Cortex of kidney (tissue), 1 donor: Measurements from ENCODE around the gene FADS1.

Experiments used
- DNase-seq: peaks from one replicate; lab custom pipeline; 2025; lab: John Stamatoyannopoulos, UW

Gene FADS1

DNA sequence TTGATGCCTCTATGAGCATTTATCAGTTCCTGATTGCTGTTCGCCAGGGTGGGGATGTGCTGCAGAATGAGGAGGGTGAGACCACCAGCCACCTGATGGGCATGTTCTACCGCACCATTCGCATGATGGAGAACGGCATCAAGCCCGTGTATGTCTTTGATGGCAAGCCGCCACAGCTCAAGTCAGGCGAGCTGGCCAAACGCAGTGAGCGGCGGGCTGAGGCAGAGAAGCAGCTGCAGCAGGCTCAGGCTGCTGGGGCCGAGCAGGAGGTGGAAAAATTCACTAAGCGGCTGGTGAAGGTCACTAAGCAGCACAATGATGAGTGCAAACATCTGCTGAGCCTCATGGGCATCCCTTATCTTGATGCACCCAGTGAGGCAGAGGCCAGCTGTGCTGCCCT is 21.3 kb downstream of the FADS1 start:
- DNase-seq = no peak

DNA sequence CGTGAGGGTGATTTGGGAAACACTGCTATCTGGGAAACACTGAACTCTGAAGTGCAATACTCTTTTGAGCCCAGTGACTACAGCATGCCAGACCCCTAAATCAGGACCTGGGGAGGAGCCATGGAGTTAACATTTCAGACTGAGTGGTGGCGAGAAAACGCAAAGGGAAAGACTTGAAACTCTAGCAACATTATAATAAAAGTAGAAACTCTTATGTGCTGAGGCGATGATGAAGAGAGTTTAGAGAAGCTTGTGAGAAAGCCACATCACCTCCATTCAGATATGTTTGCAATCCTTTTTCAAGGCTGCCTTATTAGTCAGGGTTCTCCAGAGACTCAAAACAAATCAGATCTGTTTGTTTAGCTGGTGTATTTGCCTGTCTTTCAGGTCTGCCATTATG is 22.2 kb downstream of the FADS1 start:
- DNase-seq = no peak

DNA sequence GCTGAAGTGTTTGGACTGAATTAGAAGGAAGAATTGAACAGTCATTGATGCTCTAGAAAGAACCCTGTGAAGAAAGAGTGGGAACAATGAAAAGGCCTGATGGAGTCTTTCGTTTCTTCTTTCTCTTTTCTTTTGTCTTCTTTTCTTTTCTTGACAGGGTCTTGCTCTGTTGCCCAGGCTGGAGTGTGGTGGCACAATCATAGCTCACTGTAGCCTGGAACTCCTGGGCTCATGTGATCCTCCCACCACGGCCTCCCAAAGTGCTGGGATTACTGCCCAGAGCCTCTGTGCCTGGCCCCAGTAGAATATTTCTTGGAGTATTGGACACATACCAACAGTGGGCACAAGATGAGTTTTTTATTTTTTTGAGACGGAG is 23.0 kb downstream of the FADS1 start:
- DNase-seq = no peak

DNA sequence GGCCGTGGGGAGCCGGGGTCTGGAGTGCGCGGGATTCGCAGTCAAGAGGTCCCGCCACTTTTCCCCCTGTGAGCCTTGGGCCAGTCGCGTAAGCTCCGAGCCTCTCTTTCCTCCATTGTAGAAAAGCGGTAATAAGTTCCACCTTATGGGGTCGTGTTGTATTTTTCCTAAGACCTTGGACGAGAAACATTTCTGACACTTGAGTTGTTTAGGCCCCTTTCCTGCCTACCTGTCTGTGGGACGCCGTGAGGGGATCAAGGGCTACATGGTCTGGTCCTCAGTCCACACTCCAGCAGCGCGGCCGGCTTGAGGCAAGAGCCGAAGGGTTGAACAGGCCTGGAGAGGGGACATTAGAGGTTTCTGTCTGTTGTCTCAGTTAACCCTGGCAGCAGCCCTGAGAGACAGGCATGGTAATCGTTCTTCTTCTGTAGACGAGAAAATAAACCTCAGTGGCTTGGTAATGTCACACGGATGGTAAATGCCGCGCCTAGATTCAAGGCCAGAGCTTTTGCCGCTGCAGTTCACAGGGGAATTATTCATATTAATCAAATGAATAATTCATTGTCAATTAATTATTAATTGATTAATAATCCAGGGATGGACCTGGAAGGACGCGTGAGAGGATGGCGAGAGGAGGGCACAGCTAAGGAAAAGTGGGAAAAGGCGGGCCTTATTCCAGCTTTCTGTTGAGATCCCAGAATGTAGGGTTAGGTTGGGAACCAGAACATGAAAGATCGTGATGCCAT is 23.5 kb downstream of the FADS1 start:
- no peak for DNase-seq

DNA sequence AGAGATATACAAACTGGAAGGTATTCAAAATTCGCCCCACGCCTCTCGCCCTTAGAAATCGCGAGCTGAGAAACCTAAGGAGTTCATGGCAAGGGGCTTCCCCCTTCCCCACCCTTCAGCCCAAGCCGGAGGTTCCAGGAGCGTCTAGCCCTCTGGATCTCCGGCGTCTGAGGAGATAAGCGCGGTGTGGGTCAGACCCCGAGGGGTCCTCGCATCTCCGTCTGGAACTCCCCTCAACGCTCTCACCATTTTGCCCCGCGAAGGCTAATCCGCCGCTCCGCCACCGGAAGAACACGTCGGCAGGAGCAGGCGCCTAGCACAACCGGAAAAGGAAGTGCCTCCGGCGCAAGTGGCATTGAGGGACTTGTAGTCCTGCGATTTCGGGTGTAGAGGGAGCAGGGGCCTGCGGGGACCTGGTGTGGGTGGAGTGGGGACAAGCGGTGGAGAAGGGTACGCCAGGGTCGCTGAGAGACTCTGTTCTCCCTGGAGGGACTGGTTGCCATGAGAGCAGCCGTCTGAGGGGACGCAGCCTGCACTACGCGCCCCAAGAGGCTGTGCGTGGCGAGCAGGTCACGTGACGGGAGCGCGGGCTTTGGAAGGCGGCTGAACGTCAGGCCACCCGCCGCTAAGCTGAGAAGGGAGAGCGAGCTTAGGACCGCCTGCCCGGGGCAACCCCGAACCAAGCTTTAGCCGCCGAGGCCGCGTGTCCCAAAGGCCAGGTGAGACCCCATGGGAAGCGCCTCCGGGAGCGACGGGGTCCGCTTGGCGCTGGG is 24.3 kb downstream of the FADS1 start, which contains the start of the genes FEN1 and TMEM258:
FEN1 (plus strand) TSS at position 602 of the 773 bp plus-strand sequence. CDS start 2,451 bp downstream, outside the sequence.
TMEM258 (minus strand) TSS at position 290 of the 773 bp plus-strand sequence; CDS start at position 249, 41 bp downstream.
- DNase-seq = no peak

DNA sequence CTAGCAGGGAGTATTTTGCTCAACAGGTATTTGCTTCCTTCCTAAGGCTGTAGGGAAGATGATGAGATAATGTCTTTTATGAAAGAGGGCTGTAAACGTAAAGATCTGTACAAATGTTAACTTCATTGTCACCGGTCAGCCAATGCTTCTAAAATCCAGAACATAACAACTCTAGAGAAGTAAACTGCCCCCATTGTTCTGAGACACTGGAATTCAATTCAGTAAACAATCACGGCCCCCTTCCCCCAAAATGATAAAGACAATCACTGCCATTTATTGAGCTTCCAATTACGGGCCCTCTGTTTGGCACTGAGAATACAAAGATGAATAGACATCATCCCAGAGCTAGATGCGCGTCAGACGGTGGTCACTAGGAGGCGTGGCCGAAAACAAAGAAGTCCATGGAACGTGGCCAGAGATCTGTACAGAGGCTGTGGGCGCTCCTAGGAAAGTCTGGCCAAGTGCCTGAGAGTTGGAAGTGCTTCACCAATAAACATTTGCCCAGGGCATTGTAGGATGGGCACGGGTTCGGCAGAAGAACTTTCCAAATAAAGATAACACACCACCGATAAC is 25.0 kb downstream of the FADS1 start:
- no peak for DNase-seq

DNA sequence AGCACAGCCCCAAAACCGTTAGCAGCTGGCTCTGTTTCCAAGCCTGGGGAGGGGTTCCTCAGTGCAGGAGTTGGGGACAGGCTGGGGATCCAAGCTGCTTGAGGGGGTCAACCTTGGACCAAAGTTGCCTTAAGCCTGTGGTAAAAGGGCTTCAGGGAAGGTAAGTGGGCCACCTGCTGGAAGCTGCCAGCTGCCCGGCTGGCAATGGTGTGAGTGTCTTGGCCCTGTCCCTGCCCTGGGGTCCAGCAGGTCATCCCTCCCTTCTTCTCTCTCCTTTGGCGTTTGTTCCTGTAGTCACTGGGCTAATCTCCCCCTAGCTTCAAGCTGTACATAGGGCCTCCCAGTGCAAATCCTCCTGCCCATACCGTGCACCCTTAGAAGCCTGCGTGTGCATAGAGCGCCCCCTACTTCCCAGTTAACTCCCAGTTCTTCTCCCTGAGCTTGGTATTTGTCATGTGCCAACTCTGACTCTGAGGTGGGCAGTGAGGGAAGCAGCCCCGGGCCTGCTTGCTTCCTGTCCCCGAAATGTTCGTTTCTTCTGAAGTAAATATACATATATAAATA is 28.8 kb downstream of the FADS1 start:
- no peak for DNase-seq

DNA sequence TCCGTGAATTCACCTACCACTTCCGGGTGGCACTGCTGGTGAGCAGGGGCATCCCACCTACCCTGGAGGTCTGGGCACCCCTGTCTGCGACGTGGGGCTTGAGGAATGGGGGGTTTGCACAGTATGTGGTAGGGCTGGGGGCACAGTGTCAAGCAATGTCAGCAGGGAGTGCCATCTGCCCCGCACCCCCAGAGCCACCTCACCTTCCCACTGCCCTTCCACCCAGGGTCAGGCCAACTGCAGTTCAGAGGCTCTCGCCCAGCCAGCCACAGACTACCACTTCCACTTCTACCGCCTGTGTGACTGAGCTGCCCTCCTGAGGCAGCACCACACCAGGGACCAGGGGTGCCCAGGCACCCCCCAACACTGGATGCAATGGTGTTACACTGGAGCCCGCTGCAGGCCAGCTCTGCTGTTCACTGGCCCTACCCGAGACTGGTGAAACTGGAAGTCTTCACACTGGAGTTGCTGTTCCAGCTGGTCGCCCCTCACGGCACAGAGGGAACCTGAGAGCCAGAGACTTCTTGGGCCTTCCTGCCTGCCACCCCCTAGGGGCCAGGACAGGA is 30.9 kb downstream of the FADS1 start:
- DNase-seq = no peak

DNA sequence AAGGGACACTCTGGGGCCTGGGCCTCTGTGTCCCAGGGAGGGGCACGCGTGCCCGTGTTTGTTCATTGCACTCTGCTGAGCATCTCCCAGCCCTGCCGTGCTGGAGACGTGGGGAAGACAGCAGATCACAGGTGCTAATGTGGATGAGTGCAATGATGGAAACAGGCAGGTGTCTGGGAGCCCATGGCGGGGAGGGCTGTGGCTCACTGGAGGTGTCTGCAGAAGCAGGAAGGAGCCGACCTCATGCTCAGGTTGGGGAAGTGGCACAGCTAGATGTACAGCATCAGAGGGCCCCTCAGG is 32.3 kb downstream of the FADS1 start:
- no peak for DNase-seq

DNA sequence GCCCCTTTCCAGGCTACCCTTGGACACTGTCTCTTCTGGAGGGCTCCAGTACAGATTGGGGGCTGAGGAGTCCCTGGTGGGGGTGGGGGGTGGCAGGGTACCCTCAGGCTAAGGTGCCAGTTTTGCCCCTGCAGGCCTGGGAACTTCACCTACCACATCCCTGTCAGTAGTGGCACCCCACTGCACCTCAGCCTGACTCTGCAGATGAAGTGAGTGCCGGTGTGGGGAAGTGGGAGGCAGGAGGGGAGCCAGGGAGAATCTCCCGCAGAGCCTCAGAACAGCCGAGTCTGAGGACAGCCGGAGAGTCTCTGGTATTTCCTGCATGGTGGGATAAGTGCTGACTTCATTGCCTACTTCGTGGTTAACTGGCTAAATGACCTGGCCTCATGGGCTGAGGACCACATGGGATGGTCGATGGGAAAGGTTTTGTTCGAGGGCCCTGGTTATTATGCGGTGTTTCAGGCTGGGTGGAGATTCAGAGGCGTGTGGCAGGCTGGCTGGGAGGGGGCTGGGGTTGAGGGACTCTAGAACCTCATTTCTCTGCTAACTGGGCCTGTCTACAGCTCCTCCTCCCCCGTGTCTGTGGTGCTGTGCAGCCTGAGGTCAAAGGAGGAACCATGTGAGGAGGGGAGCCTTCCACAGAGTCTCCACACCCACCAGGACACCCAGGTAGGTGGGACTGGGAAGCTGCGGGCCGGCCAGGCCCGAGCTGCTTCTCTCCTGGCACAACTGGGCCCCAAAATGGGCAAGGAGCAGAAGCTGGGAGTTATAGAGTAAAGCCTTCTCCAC is 32.9 kb downstream of the FADS1 start:
- no peak for DNase-seq

DNA sequence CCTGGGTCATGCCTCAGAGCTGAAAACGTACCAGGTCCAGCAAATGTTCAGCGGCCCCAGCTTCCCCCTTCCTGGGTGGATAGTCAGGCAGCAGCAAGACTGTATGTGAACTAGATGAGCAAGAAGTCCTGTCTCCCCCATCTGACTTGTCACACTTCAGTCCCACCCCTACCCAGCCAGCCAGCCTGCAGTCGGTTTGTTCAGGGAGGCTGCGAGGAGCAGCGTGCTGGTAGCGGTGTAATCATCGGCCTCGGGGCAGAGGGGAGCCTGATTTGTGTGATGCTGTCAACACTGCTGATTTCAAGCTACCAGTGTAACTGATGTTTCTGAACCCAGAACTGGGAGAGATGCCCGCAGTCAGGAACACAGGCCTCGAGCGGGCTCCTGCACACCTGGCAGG is 34.0 kb downstream of the FADS1 start:
- DNase-seq = no peak

DNA sequence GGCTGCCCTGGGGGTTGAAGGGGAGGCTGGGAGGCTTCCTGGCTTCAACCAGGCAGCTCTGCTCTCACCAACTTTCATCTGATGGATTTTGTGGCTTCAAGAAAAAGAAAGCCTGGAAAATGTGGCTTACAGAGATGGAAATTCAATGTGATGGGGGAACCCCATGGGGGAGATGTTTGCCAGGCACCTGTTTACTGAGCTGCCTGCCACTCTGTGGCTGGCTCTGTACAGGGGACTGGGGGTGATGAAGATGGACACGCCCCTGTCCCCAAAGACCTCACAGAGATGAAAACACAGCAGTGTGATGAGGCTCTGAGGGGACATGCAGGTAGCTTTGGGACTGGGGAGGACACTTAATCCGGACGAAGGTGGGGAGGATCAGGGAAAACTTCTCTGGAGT is 34.5 kb downstream of the FADS1 start:
- no peak for DNase-seq

DNA sequence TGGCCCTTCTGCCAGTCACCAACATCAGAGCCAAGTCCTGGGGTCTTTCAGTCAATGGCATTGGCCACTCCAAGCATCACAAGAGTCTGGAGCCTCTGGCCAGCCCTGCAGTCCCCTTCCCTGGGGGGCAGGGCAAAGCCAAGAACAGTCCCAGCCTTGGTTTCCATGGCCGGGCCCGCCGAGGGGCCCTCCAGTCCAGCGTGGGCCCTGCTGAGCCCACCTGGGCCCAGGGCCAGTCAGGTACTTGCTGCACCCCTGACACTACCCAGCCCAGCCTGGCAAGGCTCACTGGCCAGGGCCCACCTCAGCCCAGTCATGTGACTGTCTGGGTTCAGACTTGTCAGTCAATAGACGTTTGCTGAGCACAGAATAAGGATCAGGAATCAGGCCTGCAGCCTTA is 35.2 kb downstream of the FADS1 start:
- no peak for DNase-seq

DNA sequence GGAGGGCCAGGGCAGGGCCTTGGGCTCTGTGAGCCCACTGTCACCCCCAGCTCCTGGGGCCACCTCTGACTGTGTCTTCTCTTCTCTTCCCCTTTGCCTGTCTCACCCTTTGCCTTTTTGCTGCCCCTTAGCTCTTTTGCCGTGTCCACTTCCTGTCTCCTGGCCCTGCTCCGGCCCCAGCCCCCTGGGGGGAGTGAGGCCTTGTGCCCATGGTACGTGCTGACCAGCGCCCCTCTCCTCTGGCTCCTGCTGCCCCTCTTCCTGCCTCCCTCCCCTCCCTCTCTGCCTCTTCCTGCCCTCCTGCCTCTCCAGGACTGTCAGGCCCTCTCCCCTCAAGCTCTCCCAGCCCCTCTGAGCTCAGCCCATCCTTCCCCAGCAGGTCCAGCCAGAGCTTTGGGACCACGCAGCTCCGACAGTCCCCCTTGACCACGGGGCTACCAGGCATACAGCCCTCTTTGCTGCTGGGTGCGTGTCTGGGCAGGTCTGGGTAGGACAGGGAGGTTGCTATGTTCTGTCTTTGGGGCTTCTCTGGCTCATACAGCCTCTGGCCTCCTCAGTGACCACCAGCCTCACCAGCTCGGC is 36.1 kb downstream of the FADS1 start:
- no peak for DNase-seq

DNA sequence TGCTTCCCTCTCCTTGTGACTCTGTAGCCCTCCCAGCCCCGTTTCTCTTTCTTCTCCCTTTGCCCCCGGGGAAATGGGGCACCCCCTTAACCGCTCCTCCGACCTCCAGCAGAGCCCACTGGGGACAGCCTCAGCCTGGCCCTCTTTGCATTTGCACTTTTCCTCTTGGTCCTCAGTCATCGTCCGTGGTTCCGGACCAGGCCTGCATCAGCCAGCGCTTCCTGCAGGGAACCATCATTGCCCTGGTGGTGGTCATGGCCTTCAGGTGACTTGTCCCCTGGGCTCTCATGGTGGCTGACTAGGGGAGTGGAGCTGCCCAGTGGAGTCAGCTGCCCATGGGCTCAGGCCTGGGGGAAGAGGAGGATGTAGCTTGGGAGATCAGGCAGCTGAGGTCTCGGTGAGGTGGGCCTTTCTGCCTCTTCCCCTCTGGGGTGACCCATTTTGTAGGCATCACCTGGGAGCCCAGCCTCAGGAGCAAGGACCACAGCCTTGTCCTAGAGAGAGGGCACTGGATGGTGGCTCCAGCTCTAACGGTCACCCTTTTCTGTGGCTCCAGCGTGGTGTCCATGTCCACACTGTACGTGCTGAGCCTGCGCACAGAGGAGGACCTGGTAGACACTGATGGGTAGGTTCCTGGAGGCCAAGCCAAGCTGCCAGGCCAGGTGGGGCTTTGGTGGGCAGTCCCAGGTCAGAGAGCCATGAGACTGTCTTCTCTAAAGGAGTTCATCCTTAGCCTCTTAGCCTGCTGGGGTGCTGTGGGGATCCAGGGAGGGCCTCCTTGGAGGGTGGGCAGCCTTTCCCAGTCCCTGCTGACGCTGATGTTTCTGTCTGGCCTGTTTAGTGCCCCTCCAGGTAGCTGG is 36.9 kb downstream of the FADS1 start:
- DNase-seq = no peak

DNA sequence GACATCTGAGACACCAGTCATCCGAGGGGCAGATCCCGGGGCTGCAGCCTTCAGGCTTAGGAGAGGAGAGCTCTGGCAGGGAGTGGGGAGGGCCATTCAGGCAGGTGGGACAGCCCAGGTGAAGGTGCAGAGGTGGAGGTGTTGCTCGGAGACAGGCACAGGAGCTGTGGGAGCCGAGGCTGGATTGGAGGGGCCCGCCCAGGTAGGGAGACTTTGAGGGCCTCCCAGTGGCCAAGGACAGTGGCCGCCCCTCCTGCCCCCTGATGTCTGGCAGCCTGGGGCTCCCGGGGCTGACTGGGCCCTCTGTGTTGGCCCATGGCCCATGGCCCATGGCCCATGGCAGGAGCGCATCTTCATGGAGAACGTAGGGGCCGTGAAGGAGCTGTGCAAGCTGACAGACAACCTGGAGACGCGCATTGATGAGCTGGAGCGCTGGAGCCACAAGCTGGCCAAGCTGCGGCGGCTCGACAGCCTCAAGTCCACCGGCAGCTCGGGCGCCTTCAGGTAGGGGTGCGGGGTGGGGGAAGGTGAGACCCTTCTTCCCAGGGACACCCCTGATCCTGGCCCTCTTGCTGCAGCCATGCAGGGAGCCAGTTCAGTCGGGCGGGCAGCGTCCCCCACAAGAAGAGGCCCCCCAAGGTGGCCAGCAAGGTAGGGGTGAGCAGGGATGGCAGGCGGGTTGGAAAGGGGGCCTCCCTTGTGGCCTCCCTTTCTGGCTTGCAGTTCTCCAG is 37.7 kb downstream of the FADS1 start:
- no peak for DNase-seq

DNA sequence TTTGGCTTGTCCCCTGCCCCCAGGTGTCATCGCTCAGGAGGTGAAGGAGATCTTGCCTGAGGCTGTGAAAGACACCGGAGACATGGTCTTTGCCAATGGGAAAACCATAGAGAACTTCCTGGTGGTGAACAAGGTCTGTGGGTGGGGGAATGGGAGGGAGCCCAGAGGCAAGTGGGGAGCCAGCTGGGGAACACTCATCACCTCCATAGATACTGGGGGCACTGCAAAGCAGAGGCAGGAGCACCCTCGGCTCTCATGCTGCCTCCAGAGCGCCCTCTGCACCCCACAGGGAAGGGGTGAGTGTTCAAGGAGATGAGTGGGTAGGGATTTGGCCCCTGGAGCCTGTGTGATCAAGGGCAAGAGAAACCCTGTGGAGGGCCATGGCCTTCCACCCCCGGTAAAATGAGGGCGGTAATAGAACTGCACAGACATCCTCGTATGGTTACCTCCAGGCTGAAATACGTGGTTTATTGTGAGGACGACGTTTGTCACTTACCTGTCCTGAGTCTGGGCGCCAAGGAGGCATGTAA is 38.4 kb downstream of the FADS1 start:
- DNase-seq = no peak

DNA sequence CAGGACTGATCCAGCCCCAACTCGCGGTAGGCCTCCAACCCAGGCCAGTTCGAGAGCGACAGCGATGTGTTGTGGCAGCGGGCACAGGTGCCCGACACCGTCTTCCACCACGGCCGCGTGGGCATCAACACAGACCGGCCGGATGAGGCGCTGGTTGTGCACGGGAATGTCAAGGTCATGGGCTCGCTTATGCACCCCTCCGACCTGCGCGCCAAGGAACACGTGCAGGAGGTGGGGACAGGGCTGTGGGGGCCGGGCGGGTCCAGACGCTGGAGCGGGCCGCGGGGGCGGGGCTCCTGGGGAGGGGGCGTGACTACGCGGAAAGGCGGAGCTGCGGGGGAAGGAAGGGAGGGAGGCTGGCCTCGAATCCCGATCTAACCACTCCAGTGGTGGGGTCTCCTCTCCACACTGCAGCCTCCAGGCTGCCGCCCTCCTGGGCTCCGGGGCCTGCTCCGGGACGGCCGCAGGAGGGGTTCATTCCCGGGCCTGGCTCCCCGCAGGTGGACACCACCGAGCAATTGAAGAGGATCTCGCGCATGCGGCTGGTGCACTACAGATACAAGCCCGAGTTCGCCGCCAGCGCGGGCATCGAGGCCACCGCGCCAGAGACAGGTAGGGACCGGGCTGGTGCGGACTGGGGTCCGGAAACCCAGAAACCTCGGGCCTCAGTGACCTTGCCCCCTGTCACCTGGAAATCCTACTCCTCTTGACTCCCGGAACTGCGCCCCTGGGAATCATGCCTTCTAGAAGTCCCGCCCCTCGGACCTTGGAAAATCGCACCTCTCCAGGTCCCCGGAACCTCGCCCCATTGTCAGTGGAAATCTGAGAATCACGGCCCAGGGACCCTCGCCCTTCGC is 39.3 kb downstream of the FADS1 start:
- DNase-seq = no peak
